ENCODE data around the gene VAC14. TPM values are rescaled to one million over a fixed set of nuclear protein-coding genes. Genes with fewer than 3 reads are reported as not detected.

VAC14 gene
- total and polyA plus RNA-seq, 3 donors from 2014 or later = 41.0 to 80.5 (median 61.8) TPM

DNA sequence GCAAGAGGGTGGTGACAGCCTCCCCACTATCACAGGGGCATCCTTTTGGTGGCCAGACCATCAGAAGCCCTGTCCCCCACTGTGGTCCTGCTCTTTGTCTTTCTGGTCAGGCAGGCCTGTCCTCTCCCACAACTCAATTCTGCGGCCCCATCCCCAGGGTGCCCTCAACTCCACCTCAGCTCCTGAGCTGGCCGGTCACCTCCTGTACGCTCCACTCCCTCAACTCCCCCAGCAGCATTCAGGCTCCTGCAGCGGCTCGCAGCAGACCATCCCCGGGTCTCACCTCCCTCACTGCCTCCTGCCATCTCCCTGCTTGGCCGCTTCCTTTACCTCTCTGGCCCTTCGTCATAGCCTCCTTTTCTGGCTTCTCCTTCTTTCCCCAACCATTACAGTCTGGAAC is 71.7 kb downstream of the VAC14 start:
- Histone ChIP-seq H3K27me3 (no peaks in the 10 kb centered on the region), H3K27ac (no peak overlapping the region), H3K4me3 (no peak overlapping the region), H3K4me1 (peaks cover 18% of the 10 kb centered on the region), H3K36me3 (ENCODE audit: low read depth, missing control alignments) (no peaks in the 10 kb centered on the region), H3K9me3 (no peaks in the 10 kb centered on the region)
- 94 to 95% methylated on average over 8 of the region's 8 CpGs for WGBS, 2 donors
- TF ChIP-seq, protein P1, sequence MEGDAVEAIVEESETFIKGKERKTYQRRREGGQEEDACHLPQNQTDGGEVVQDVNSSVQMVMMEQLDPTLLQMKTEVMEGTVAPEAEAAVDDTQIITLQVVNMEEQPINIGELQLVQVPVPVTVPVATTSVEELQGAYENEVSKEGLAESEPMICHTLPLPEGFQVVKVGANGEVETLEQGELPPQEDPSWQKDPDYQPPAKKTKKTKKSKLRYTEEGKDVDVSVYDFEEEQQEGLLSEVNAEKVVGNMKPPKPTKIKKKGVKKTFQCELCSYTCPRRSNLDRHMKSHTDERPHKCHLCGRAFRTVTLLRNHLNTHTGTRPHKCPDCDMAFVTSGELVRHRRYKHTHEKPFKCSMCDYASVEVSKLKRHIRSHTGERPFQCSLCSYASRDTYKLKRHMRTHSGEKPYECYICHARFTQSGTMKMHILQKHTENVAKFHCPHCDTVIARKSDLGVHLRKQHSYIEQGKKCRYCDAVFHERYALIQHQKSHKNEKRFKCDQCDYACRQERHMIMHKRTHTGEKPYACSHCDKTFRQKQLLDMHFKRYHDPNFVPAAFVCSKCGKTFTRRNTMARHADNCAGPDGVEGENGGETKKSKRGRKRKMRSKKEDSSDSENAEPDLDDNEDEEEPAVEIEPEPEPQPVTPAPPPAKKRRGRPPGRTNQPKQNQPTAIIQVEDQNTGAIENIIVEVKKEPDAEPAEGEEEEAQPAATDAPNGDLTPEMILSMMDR (IDR thresholded peaks at IDR 0.05) = no peak
- DNase-seq = no peak
- intact Hi-C loops (cut with DNase I; ENCODE audit: low total_unique reads) = no loop called here

DNA sequence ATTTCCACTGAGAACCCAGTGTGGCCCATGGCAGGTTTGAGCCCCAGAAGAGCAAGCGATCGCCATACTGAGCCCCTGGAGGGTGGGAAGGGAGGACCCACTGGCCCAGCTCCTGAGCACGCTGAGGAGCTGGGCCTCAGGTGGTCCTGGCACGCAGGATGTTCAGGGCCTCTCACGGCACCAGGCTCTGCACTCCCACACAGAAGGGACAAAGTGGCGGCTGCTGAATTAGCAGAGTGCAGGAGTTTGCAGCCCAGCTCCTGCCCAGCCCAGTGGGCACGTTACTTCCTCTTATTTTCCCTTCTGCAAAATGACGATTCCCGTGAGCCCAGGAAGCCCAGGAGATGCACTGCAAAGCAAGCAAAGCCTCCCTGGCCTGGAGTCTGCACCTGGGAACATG is 72.8 kb downstream of the VAC14 start:
- intact Hi-C loops (cut with DNase I; ENCODE audit: low total_unique reads) = no loop called here
- WGBS, 2 donors = 84 to 85% methylated on average over 4 to 9 of the region's 9 CpGs
- H3K4me1 ChIP-seq = peaks cover 18% of the 10 kb centered on the region
- no peak overlapping the region for H3K27ac ChIP-seq
- no peak overlapping the region for H3K4me3 ChIP-seq
- no peak for DNase-seq
- H3K27me3 ChIP-seq = no peaks in the 10 kb centered on the region
- no peak for TF ChIP-seq POLR2A (IDR thresholded peaks at IDR 0.05)
- TF ChIP-seq, protein P1 (IDR thresholded peaks at IDR 0.05) = no peak
- H3K9me3 ChIP-seq = no peaks in the 10 kb centered on the region
- H3K36me3 ChIP-seq (ENCODE audit: low read depth, missing control alignments) = no peaks in the 10 kb centered on the region

DNA sequence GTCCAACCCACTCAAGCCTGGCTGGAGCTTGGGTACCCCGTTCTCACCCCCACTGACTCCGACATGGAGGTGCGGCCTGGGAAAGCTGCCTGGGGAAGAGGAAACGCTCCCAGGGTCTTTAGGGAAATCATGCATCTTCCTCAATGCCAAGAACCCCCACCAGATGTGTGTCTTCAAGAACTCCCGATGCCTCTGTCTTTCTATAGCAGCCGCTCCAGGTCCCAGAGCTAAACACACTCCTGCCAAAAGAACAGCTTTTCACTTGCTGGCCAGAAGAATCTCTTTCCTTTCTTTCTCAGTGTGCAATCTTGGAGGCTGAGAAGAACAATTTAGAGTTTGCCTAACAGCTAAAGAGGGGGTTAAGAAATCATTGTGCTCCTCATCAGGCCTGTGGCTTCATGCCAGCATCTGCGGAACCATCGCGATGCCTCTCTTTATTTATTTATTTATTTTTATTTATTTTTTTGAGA is 74.0 kb downstream of the VAC14 start:
- 62 to 72% methylated on average over 9 of the region's 9 CpGs for WGBS, 2 donors
- TF ChIP-seq, protein P1 (IDR thresholded peaks at IDR 0.05) = no peak
- no peak for TF ChIP-seq POLR2A (IDR thresholded peaks at IDR 0.05)
- Histone ChIP-seq H3K27me3 (no peaks in the 10 kb centered on the region), H3K9me3 (no peaks in the 10 kb centered on the region), H3K36me3 (ENCODE audit: low read depth, missing control alignments) (no peaks in the 10 kb centered on the region), H3K27ac (no peak overlapping the region), H3K4me3 (no peak overlapping the region), H3K4me1 (peaks cover 18% of the 10 kb centered on the region)
- DNase-seq = no peak
- intact Hi-C loops (cut with DNase I; ENCODE audit: low total_unique reads) = no loop called here

DNA sequence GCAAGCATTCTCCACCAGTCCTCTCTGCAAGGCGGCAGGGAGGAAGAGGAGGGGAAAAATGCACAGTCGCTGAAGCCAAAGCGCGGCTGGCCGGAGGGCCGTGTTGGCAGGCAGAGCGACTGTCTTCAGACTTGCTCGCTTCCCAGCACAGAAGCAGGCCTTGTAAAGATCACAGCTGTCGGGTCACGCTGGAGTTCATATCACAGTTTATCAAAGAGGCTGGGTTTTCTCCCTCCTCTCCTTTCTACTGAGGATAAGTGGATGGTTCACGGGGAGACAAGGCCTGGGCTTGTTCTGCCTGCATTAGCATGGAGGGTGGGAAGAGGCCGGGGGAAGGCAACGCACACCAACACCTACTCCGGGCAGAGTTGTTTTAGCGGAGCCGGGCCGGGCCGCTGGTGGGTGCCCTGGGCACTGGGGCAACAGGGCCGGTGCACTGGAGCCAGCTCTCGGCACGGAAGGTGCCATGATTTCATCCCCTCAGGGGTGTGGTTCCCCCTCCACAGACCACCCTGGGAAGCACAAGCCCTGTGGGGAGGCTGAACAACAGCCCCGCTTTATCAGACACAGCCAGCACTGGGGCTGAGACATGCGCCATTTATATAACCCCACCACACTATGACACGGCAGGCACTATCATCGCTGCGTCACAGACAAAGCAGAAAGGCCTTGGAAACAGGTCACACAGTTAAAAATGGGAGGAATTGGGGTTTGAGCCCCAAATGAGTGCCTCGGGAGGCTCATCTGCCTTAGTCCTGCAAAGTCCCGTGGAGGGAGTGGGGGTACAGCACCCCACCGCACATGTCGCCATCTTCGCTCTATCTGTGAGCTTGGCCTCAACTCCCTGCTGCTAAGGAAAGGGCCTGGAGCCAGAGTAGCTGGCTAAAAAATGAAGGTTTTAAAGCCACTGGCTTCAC is 74.8 kb downstream of the VAC14 start:
- TF ChIP-seq, protein P1 (IDR thresholded peaks at IDR 0.05) = no peak
- TF ChIP-seq POLR2A (IDR thresholded peaks at IDR 0.05) = no peak
- WGBS, 2 donors = 58 to 76% methylated on average over 17 to 31 of the region's 31 CpGs
- H3K27ac ChIP-seq = peak overlapping the region; percentile 57 to 64
- peaks cover 18% of the 10 kb centered on the region for H3K4me1 ChIP-seq
- no peaks in the 10 kb centered on the region for H3K36me3 ChIP-seq (ENCODE audit: low read depth, missing control alignments)
- H3K27me3 ChIP-seq = no peaks in the 10 kb centered on the region
- intact Hi-C loops (cut with DNase I; ENCODE audit: low total_unique reads) = no loop called here
- no peaks in the 10 kb centered on the region for H3K9me3 ChIP-seq
- peak; percentile 85 for DNase-seq
- no peak overlapping the region for H3K4me3 ChIP-seq
